22Rv1 (cell line): ENCODE measurements around the gene IFT80.

ENCODE experiments used
- H3K27ac ChIP-seq: fragments of 450-650 bp; 2 replicates; pipeline ENCODE4 v1.5.1; 2017
- CTCF ChIP-seq: fragments of 450-650 bp; IDR thresholded peaks from 2 replicates; pipeline ENCODE4 v1.5.1; 2017; ENCODE audit warnings: mild to moderate bottlenecking
- ZFX ChIP-seq: fragments of 450-650 bp; IDR thresholded peaks from 2 replicates; pipeline ENCODE4 v1.6.1; 2017; ENCODE audit warnings: antibody characterized with exemption, borderline replicate concordance

The IFT80 gene

GRCh38 chr3:160384639-160385318, 14.2 kb downstream of the IFT80 start:
- H3K27ac ChIP-seq: no peak overlapping the region
- TF ChIP-seq ZFX: no peak
- TF ChIP-seq CTCF: no peak

- no peak for TF ChIP-seq ZFX
- TF ChIP-seq CTCF: no peak
- no peak overlapping the region for H3K27ac ChIP-seq
Observed at GRCh38 chr3:160381470-160381869, 17.6 kb downstream of the IFT80 start.

GRCh38 chr3:160379628-160380214, 19.3 kb downstream of the IFT80 start:
- TF ChIP-seq ZFX: no peak
- TF ChIP-seq CTCF: no peak
- H3K27ac ChIP-seq: no peak overlapping the region

GRCh38 chr3:160378331-160379109, 20.5 kb downstream of the IFT80 start:
- no peak for TF ChIP-seq ZFX
- TF ChIP-seq CTCF: no peak
- no peak overlapping the region for H3K27ac ChIP-seq

- TF ChIP-seq ZFX (no peak), CTCF (no peak)
- no peak overlapping the region for H3K27ac ChIP-seq
Observed at GRCh38 chr3:160376681-160377080, 22.3 kb downstream of the IFT80 start.

GRCh38 chr3:160374925-160375324, 24.1 kb downstream of the IFT80 start:
- no peak overlapping the region for H3K27ac ChIP-seq

More at GRCh38 chr3:160374925-160375324, 24.1 kb downstream of the IFT80 start:
- no peak for TF ChIP-seq CTCF
- no peak for TF ChIP-seq ZFX
